Spleen (tissue), 7 donors: Measurements from ENCODE around the gene MRPL54.

Experiments used
- POLR2A ChIP-seq, 3 donors: fragments of 450-650 bp; IDR thresholded peaks; one replicate each; pipeline ENCODE4 v1.5.1; 2017; ENCODE audit warnings: antibody characterized with exemption in 3 of 3, mild to moderate bottlenecking in 1 of 3
- POLR2AphosphoS5 ChIP-seq, 3 donors: sonication (generic); formaldehyde crosslinking; IDR thresholded peaks; one replicate each; pipeline ENCODE4 v1.5.1; 2017; ENCODE audit warnings: antibody characterized with exemption in 3 of 3
- TF ChIP-seq, protein P1 (sequence below), 11 experiments: fragments of 200-600 bp in 7 of 11; fragments of 450-650 bp in 4 of 11; sonication (generic) in 4 of 11; IDR thresholded peaks in 8 of 11; conservative IDR thresholded peaks in 3 of 11; 1 replicate in 7 of 11; 2 replicates in 4 of 11; pipeline versions ENCODE4 v1.4.0 to v1.8.0; 2016 to 2021; ENCODE audit warnings: antibody characterized with exemption in 11 of 11, inconsistent platforms in 4 of 11, mild to moderate bottlenecking in 1 of 11
- donor health status: DM: no; HTN: no; CAD: no; lungs with moderate emphysema.
- donor health status: DM: no; HTN: no; CAD: no.
- donor health status: DM: no; HTN: no; CAD: no.

DNA sequence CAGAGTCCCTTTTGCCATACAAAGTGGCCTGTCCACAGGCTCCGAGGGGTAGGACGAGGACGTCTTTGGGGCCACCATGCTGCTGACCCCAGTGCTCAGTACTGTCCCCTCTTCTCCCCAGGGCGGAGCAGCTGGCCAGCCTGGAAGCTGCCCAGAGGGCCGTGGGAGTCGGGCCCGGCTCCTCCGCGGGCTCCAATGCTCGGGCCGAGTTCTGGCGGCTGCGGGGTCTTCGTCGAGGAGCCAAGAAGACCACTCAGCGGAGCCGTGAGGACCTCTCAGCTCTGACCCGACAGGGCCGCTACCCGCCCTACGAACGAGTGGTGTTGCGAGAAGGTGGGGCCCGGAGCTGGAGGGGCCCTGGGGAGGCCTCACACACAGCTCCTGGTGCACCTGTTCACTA, 22.1 kb upstream of the MRPL54 start:
- TF ChIP-seq, protein P1, sequence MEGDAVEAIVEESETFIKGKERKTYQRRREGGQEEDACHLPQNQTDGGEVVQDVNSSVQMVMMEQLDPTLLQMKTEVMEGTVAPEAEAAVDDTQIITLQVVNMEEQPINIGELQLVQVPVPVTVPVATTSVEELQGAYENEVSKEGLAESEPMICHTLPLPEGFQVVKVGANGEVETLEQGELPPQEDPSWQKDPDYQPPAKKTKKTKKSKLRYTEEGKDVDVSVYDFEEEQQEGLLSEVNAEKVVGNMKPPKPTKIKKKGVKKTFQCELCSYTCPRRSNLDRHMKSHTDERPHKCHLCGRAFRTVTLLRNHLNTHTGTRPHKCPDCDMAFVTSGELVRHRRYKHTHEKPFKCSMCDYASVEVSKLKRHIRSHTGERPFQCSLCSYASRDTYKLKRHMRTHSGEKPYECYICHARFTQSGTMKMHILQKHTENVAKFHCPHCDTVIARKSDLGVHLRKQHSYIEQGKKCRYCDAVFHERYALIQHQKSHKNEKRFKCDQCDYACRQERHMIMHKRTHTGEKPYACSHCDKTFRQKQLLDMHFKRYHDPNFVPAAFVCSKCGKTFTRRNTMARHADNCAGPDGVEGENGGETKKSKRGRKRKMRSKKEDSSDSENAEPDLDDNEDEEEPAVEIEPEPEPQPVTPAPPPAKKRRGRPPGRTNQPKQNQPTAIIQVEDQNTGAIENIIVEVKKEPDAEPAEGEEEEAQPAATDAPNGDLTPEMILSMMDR (IDR thresholded peaks at IDR 0.05 in 8 of 11, conservative IDR thresholded peaks at IDR 0.05 in 3 of 11), result no peak
- no peak for TF ChIP-seq POLR2A (IDR thresholded peaks at IDR 0.05)
- TF ChIP-seq POLR2AphosphoS5 (IDR thresholded peaks at IDR 0.05), result no peak
